GM23338 (cell line): ENCODE data around the gene NFATC1. TPM values are rescaled to one million over a fixed set of nuclear protein-coding genes. Genes with fewer than 3 reads are reported as not detected.

ENCODE experiments used
- ATAC-seq: fragments of 200-7000 bp; cut with Tn5 transposase; 3 replicates; pipeline ENCODE4 v1.9.1; 2020
- DNase-seq: peaks from one replicate; pipeline ENCODE4 v3.0.0-alpha.2; 2015; ENCODE audit warnings: low spot score
- H2AFZ ChIP-seq: fragments of 200-600 bp; sonication (generic); 2 replicates; pipeline ENCODE4 v1.8.0; 2016; ENCODE audit warnings: antibody characterized with exemption, mild to moderate bottlenecking, moderate library complexity
- H3F3A ChIP-seq: fragments of 200-600 bp; sonication (generic); replicated peaks from 2 replicates; pipeline ENCODE4 v1.8.0; 2017; ENCODE audit warnings: antibody characterized with exemption, mixed run types, low read depth
- H3K27ac ChIP-seq: fragments of 200-600 bp; sonication (generic); 2 replicates; pipeline ENCODE4 v1.6.1; 2016; ENCODE audit warnings: low read depth
- H3K27me3 ChIP-seq: fragments of 200-600 bp; sonication (generic); 2 replicates; pipeline ENCODE4 v1.8.0; 2016; ENCODE audit warnings: mild to moderate bottlenecking, mixed run types, moderate library complexity; ENCODE audit not compliant: insufficient read depth
- H3K36me3 ChIP-seq: fragments of 200-600 bp; sonication (generic); 2 replicates; pipeline ENCODE4 v1.8.0; 2016; ENCODE audit warnings: mild to moderate bottlenecking; ENCODE audit not compliant: insufficient read depth
- H3K4me1 ChIP-seq: fragments of 200-600 bp; sonication (generic); 2 replicates; pipeline ENCODE4 v1.8.0; 2016; ENCODE audit warnings: mild to moderate bottlenecking, moderate library complexity; ENCODE audit not compliant: insufficient read depth
- H3K4me2 ChIP-seq: fragments of 200-600 bp; sonication (generic); 2 replicates; pipeline ENCODE4 v1.7.1; 2017; ENCODE audit warnings: mixed run types
- H3K4me3 ChIP-seq: fragments of 200-600 bp; sonication (generic); 2 replicates; pipeline ENCODE4 v1.6.1; 2016; ENCODE audit warnings: mixed run types
- H3K79me2 ChIP-seq: fragments of 200-600 bp; sonication (generic); replicated peaks from 2 replicates; pipeline ENCODE4 v1.8.0; 2017; ENCODE audit warnings: mild to moderate bottlenecking; ENCODE audit not compliant: insufficient read depth
- H3K9me2 ChIP-seq: fragments of 200-600 bp; sonication (generic); 2 replicates; pipeline ENCODE4 v1.8.0; 2017; ENCODE audit not compliant: insufficient read depth
- H4K20me1 ChIP-seq: fragments of 200-600 bp; sonication (generic); replicated peaks from 2 replicates; pipeline ENCODE4 v1.8.0; 2017; ENCODE audit warnings: mild to moderate bottlenecking; ENCODE audit not compliant: insufficient read depth
- H3K27ac Mint-ChIP-seq: 2 replicates; pipeline ENCODE4 v1.8.0; 2020; ENCODE audit warnings: inconsistent platforms, mild to moderate bottlenecking, moderate library complexity, mixed read lengths
- H3K27me3 Mint-ChIP-seq: 3 replicates; pipeline ENCODE4 v1.8.0; 2022; ENCODE audit warnings: low read depth, mild to moderate bottlenecking, moderate library complexity, mixed read lengths, inconsistent platforms; ENCODE audit not compliant: insufficient read depth, poor library complexity
- H3K36me3 Mint-ChIP-seq: 3 replicates; pipeline ENCODE4 v1.8.0; 2021; ENCODE audit warnings: low read depth, mild to moderate bottlenecking, inconsistent platforms, moderate library complexity, mixed read lengths
- H3K4me1 Mint-ChIP-seq: 3 replicates; pipeline ENCODE4 v1.8.0; 2020; ENCODE audit warnings: mild to moderate bottlenecking, inconsistent platforms, mixed read lengths
- H3K4me3 Mint-ChIP-seq: 3 replicates; pipeline ENCODE4 v1.8.0; 2021; ENCODE audit warnings: moderate library complexity, mild to moderate bottlenecking, inconsistent platforms, mixed read lengths
- H3K9me3 Mint-ChIP-seq: 3 replicates; pipeline ENCODE4 v1.8.0; 2020; ENCODE audit warnings: moderate library complexity, mild to moderate bottlenecking, inconsistent platforms, mixed read lengths
- CREB1 ChIP-seq: fragments of 250-450 bp; sonication (Bioruptor Pico); IDR thresholded peaks from 2 replicates; pipeline ENCODE4 v1.5.0; 2020; ENCODE audit warnings: low read depth, mild to moderate bottlenecking, moderate library complexity
- EZH2 ChIP-seq: fragments of 200-600 bp; sonication (generic); IDR thresholded peaks from one replicate; pipeline ENCODE4 v1.8.0; 2017; ENCODE audit warnings: antibody characterized with exemption, mild to moderate bottlenecking, low read depth; ENCODE audit not compliant: unreplicated experiment
- EZH2phosphoT487 ChIP-seq: fragments of 200-600 bp; sonication (generic); IDR thresholded peaks from one replicate; pipeline ENCODE4 v1.8.1; 2018; ENCODE audit warnings: antibody characterized with exemption; ENCODE audit not compliant: unreplicated experiment
- STAT1 ChIP-seq: IDR thresholded peaks from one replicate; pipeline ENCODE4 v1.6.1; 2016; ENCODE audit warnings: antibody characterized with exemption; ENCODE audit not compliant: unreplicated experiment
- polyA plus RNA-seq: library from polyadenylated mRNA; unstranded; fragments of >200 nt; fragmentation: Nextera tagmentation; extraction: Ambion mirVana; gene quantifications from 2 replicates; pipeline ENCODE4 v1.2.1, GENCODE V29; 2016
- total RNA-seq: library from RNA; depleted of rRNA; stranded (reverse); fragments of >200 nt; shearing (Covaris generic); gene quantifications from 2 replicates; pipeline ENCODE4 v1.2.3, GENCODE V29; 2014
- TF ChIP-seq, protein P1 (sequence below): IDR thresholded peaks from 2 replicates; pipeline ENCODE4 v1.6.1; 2016; ENCODE audit warnings: antibody characterized with exemption
- TF ChIP-seq, protein P2 (sequence below): fragments of 250-450 bp; sonication (Bioruptor Pico); IDR thresholded peaks from 2 replicates; pipeline ENCODE4 v1.5.0; 2020; ENCODE audit warnings: mild to moderate bottlenecking, moderate library complexity

Gene NFATC1
- total and polyA plus RNA-seq, 2 experiments from 2014 or later: 3.9 to 6.4 TPM

DNA sequence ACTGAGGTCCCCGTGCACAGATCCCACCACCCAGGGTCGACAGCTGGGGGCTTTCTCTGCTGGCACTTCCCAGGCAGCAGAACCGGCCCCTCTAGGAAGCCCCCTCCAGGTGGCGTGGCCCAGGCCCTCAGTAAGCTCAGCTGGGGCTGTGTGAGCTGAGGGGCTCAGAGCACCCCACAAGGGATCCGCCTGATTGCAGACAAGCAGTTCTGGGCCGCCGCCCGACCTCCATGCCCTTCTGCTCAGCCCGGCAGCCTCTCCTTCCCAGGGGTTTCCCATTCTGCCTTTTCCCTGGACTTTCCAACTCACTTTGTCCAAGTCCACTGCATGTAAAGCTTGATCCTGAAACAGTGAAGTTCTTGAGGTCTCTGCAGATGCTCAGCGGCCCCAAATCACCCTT, 76.4 kb downstream of the NFATC1 start:
- Mint-ChIP-seq H3K36me3 (peaks cover 2% of the 10 kb centered on the region; the same call in 1 of the 3 replicates), H3K9me3 (no peaks in the 10 kb centered on the region), H3K27ac (no peak overlapping the region), H3K4me3 (no peak overlapping the region), H3K27me3 (no peaks in the 10 kb centered on the region), H3K4me1 (peaks cover 9% of the 10 kb centered on the region)
- Histone ChIP-seq H3F3A (no peaks in the 10 kb centered on the region), H4K20me1 (no peaks in the 10 kb centered on the region), H3K9me2 (no peaks in the 10 kb centered on the region), H2AFZ (no peak overlapping the region), H3K36me3 (no peaks in the 10 kb centered on the region), H3K27ac (no peak overlapping the region), H3K4me3 (no peak overlapping the region), H3K4me1 (no peaks in the 10 kb centered on the region), H3K4me2 (no peak overlapping the region), H3K27me3 (no peaks in the 10 kb centered on the region), H3K79me2 (no peaks in the 10 kb centered on the region)
- no peak for DNase-seq
- TF ChIP-seq STAT1 (no peak), CREB1 (no peak), EZH2 (no peak), EZH2phosphoT487 (no peak)
- TF ChIP-seq, protein P1, sequence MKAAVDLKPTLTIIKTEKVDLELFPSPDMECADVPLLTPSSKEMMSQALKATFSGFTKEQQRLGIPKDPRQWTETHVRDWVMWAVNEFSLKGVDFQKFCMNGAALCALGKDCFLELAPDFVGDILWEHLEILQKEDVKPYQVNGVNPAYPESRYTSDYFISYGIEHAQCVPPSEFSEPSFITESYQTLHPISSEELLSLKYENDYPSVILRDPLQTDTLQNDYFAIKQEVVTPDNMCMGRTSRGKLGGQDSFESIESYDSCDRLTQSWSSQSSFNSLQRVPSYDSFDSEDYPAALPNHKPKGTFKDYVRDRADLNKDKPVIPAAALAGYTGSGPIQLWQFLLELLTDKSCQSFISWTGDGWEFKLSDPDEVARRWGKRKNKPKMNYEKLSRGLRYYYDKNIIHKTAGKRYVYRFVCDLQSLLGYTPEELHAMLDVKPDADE: no peak
- TF ChIP-seq, protein P2, sequence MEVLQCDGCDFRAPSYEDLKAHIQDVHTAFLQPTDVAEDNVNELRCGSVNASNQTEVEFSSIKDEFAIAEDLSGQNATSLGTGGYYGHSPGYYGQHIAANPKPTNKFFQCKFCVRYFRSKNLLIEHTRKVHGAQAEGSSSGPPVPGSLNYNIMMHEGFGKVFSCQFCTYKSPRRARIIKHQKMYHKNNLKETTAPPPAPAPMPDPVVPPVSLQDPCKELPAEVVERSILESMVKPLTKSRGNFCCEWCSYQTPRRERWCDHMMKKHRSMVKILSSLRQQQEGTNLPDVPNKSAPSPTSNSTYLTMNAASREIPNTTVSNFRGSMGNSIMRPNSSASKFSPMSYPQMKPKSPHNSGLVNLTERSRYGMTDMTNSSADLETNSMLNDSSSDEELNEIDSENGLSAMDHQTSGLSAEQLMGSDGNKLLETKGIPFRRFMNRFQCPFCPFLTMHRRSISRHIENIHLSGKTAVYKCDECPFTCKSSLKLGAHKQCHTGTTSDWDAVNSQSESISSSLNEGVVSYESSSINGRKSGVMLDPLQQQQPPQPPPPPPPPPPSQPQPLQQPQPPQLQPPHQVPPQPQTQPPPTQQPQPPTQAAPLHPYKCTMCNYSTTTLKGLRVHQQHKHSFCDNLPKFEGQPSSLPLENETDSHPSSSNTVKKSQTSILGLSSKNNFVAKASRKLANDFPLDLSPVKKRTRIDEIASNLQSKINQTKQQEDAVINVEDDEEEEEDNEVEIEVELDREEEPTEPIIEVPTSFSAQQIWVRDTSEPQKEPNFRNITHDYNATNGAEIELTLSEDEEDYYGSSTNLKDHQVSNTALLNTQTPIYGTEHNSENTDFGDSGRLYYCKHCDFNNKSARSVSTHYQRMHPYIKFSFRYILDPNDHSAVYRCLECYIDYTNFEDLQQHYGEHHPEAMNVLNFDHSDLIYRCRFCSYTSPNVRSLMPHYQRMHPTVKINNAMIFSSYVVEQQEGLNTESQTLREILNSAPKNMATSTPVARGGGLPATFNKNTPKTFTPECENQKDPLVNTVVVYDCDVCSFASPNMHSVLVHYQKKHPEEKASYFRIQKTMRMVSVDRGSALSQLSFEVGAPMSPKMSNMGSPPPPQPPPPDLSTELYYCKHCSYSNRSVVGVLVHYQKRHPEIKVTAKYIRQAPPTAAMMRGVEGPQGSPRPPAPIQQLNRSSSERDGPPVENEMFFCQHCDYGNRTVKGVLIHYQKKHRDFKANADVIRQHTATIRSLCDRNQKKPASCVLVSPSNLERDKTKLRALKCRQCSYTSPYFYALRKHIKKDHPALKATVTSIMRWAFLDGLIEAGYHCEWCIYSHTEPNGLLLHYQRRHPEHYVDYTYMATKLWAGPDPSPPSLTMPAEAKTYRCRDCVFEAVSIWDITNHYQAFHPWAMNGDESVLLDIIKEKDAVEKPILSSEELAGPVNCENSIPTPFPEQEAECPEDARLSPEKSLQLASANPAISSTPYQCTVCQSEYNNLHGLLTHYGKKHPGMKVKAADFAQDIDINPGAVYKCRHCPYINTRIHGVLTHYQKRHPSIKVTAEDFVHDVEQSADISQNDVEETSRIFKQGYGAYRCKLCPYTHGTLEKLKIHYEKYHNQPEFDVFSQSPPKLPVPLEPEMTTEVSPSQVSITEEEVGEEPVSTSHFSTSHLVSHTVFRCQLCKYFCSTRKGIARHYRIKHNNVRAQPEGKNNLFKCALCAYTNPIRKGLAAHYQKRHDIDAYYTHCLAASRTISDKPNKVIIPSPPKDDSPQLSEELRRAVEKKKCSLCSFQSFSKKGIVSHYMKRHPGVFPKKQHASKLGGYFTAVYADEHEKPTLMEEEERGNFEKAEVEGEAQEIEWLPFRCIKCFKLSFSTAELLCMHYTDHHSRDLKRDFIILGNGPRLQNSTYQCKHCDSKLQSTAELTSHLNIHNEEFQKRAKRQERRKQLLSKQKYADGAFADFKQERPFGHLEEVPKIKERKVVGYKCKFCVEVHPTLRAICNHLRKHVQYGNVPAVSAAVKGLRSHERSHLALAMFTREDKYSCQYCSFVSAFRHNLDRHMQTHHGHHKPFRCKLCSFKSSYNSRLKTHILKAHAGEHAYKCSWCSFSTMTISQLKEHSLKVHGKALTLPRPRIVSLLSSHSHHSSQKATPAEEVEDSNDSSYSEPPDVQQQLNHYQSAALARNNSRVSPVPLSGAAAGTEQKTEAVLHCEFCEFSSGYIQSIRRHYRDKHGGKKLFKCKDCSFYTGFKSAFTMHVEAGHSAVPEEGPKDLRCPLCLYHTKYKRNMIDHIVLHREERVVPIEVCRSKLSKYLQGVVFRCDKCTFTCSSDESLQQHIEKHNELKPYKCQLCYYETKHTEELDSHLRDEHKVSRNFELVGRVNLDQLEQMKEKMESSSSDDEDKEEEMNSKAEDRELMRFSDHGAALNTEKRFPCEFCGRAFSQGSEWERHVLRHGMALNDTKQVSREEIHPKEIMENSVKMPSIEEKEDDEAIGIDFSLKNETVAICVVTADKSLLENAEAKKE: no peak
- no peak for ATAC-seq
